GM21390 (cell line): Measurements from ENCODE around the gene TSN.
"Not testable (repeated sequence)": the region's sequence is repeated elsewhere in the genome, so short reads cannot be mapped to it uniquely, and the experiment has no call there.

ENCODE experiments used
- ATAC-seq: cut with Tn5 transposase; IDR thresholded peaks from one replicate; pipeline ENCODE4 v1.9.1; 2021; ENCODE audit not compliant: unreplicated experiment

The TSN gene

GRCh38 chr2:121755237-121756111 lies at the start of gene TSN:
TSS of gene TSN (plus strand) at chr2:121755651. CDS start at chr2:121755780, 129 bp downstream.
- peak; percentile 100 for ATAC-seq

- ATAC-seq: no peak
Measured at GRCh38 chr2:121705958-121706357, 49.5 kb upstream of the TSN start.

GRCh38 chr2:121707344-121707919 lies 48.0 kb upstream of the TSN start:
- no peak for ATAC-seq

GRCh38 chr2:121707920-121708361 lies 47.5 kb upstream of the TSN start:
- no peak for ATAC-seq

GRCh38 chr2:121709776-121710469 lies 45.5 kb upstream of the TSN start:
- ATAC-seq: no peak

- ATAC-seq: no peak
Measured at GRCh38 chr2:121710470-121711170, 44.8 kb upstream of the TSN start.

GRCh38 chr2:121711481-121711880 lies 44.0 kb upstream of the TSN start:
- ATAC-seq: not testable (repeated sequence)

GRCh38 chr2:121716126-121716525 lies 39.3 kb upstream of the TSN start:
- ATAC-seq: no peak

GRCh38 chr2:121717529-121717928 lies 37.9 kb upstream of the TSN start:
- no peak for ATAC-seq

GRCh38 chr2:121721926-121722325 lies 33.5 kb upstream of the TSN start:
- no peak for ATAC-seq

- no peak for ATAC-seq
Measured at GRCh38 chr2:121722479-121722878, 33.0 kb upstream of the TSN start.

GRCh38 chr2:121723316-121723715 lies 32.1 kb upstream of the TSN start:
- ATAC-seq: no peak

- ATAC-seq: no peak
Measured at GRCh38 chr2:121727332-121727731, 28.1 kb upstream of the TSN start.

GRCh38 chr2:121727950-121728349 lies 27.5 kb upstream of the TSN start:
- ATAC-seq: no peak

- ATAC-seq: no peak
Measured at GRCh38 chr2:121731366-121731765, 24.1 kb upstream of the TSN start.

- not testable (repeated sequence) for ATAC-seq
Measured at GRCh38 chr2:121734544-121734943, 20.9 kb upstream of the TSN start.

GRCh38 chr2:121735518-121736074 lies 19.9 kb upstream of the TSN start:
- ATAC-seq: no peak

GRCh38 chr2:121736140-121736461 lies 19.4 kb upstream of the TSN start:
- no peak for ATAC-seq

- ATAC-seq: peak; percentile 94
Measured at GRCh38 chr2:121736462-121737336, 18.8 kb upstream of the TSN start, which contains the start of gene NIFK. TSS of gene NIFK (minus strand) at chr2:121736875. CDS start at chr2:121736850, 25 bp downstream.

- ATAC-seq: no peak
Measured at GRCh38 chr2:121740973-121741372, 14.5 kb upstream of the TSN start.
